H9 (cell line): ENCODE measurements around the gene STAB2. TPM values are rescaled to one million over a fixed set of nuclear protein-coding genes. Genes with fewer than 3 reads are reported as not detected.

Experiments used
- DNase-seq: peaks from one replicate; pipeline ENCODE4 v3.0.0-alpha.2; 2017
- H2AFZ ChIP-seq: one replicate; pipeline ENCODE4 v1.6.1; 2013; ENCODE audit warnings: mild to moderate bottlenecking, low read length, control low read depth, moderate library complexity
- H2AK5ac ChIP-seq: 2 replicates; pipeline ENCODE4 v1.6.1; 2013; ENCODE audit warnings: low read length, control low read depth, mixed read lengths; ENCODE audit not compliant: insufficient read length
- H2BK120ac ChIP-seq: one replicate; pipeline ENCODE4 v1.6.1; 2013; ENCODE audit warnings: low read depth, mild to moderate bottlenecking, low read length, control low read depth, inconsistent platforms; ENCODE audit not compliant: poor library complexity, severe bottlenecking
- H2BK12ac ChIP-seq: 2 replicates; pipeline ENCODE4 v1.6.1; 2013; ENCODE audit warnings: low read length, control low read depth, mixed read lengths, low read depth; ENCODE audit not compliant: insufficient read length
- H2BK15ac ChIP-seq: 2 replicates; pipeline ENCODE4 v1.6.1; 2013; ENCODE audit warnings: low read depth, low read length, control low read depth
- H2BK20ac ChIP-seq: one replicate; pipeline ENCODE4 v1.6.1; 2013; ENCODE audit warnings: low read depth, mild to moderate bottlenecking, low read length, control low read depth, inconsistent platforms; ENCODE audit not compliant: poor library complexity, severe bottlenecking
- H2BK5ac ChIP-seq: 2 replicates; pipeline ENCODE4 v1.6.1; 2013; ENCODE audit warnings: low read length, control low read depth, mixed read lengths; ENCODE audit not compliant: insufficient read length
- H3K14ac ChIP-seq: 2 replicates; pipeline ENCODE4 v1.6.1; 2013; ENCODE audit warnings: low read length, control low read depth; ENCODE audit not compliant: insufficient read depth
- H3K18ac ChIP-seq: 2 replicates; pipeline ENCODE4 v1.6.1; 2013; ENCODE audit warnings: low read depth, mild to moderate bottlenecking, mixed read lengths, low read length, control low read depth; ENCODE audit not compliant: insufficient read length
- H3K23ac ChIP-seq: 2 replicates; pipeline ENCODE4 v1.6.1; 2013; ENCODE audit warnings: low read length, control low read depth, mixed read lengths, low read depth; ENCODE audit not compliant: insufficient read length
- H3K23me2 ChIP-seq: 2 replicates; pipeline ENCODE4 v1.6.1; 2013; ENCODE audit warnings: low read depth, mild to moderate bottlenecking, mixed read lengths, low read length, control low read depth; ENCODE audit not compliant: insufficient read length, poor library complexity, severe bottlenecking
- H3K27ac ChIP-seq: 2 replicates; pipeline ENCODE4 v1.5.1; 2013; ENCODE audit warnings: low read length, control low read depth, mixed read lengths, low read depth; ENCODE audit not compliant: insufficient read length
- H3K27me3 ChIP-seq: 2 replicates; pipeline ENCODE4 v1.6.1; 2013; ENCODE audit warnings: low read length, control low read depth, inconsistent platforms; ENCODE audit not compliant: insufficient read depth
- H3K4ac ChIP-seq: 2 replicates; pipeline ENCODE4 v1.6.1; 2013; ENCODE audit warnings: low read depth, mild to moderate bottlenecking, control low read depth, inconsistent platforms, low read length, moderate library complexity
- H3K4me1 ChIP-seq: 2 replicates; pipeline ENCODE4 v1.6.1; 2013; ENCODE audit warnings: low read length, control low read depth, inconsistent platforms; ENCODE audit not compliant: insufficient read depth
- H3K4me2 ChIP-seq: 2 replicates; pipeline ENCODE4 v1.6.1; 2013; ENCODE audit warnings: low read length, control low read depth, mixed read lengths; ENCODE audit not compliant: insufficient read length, insufficient read depth
- H3K56ac ChIP-seq: 2 replicates; pipeline ENCODE4 v1.6.1; 2013; ENCODE audit warnings: low read depth, mild to moderate bottlenecking, mixed read lengths, low read length, control low read depth; ENCODE audit not compliant: insufficient read length
- H3K79me1 ChIP-seq: 2 replicates; pipeline ENCODE4 v1.6.1; 2013; ENCODE audit warnings: low read depth, mild to moderate bottlenecking, moderate library complexity, low read length, control low read depth, inconsistent platforms; ENCODE audit not compliant: insufficient read depth, poor library complexity, severe bottlenecking
- H3K79me2 ChIP-seq: 2 replicates; pipeline ENCODE4 v1.6.1; 2013; ENCODE audit warnings: low read length, control low read depth, inconsistent platforms; ENCODE audit not compliant: insufficient read depth
- H3K9ac ChIP-seq: 2 replicates; pipeline ENCODE4 v1.6.1; 2013; ENCODE audit warnings: low read length, control low read depth, mixed read lengths; ENCODE audit not compliant: insufficient read length; ENCODE audit errors: extremely low read depth
- H3K9me3 ChIP-seq: one replicate; pipeline ENCODE4 v1.6.1; 2013; ENCODE audit warnings: low read depth, low read length, inconsistent platforms; ENCODE audit not compliant: control insufficient read depth
- H3T11ph ChIP-seq: one replicate; pipeline ENCODE4 v1.6.1; 2013; ENCODE audit warnings: mild to moderate bottlenecking, low read length, control low read depth, inconsistent platforms
- H4K20me1 ChIP-seq: one replicate; pipeline ENCODE4 v1.6.1; 2013; ENCODE audit not compliant: control insufficient read depth, insufficient read length, insufficient read depth
- H4K5ac ChIP-seq: 2 replicates; pipeline ENCODE4 v1.6.1; 2013; ENCODE audit warnings: low read depth, mild to moderate bottlenecking, mixed read lengths, low read length, control low read depth; ENCODE audit not compliant: insufficient read length
- H4K8ac ChIP-seq: replicated peaks from 2 replicates; pipeline ENCODE4 v1.6.1; 2013; ENCODE audit warnings: low read length, control low read depth, mixed read lengths, low read depth; ENCODE audit not compliant: insufficient read length
- H4K91ac ChIP-seq: 2 replicates; pipeline ENCODE4 v1.6.1; 2013; ENCODE audit warnings: low read depth, mild to moderate bottlenecking, moderate library complexity, mixed read lengths, low read length, control low read depth; ENCODE audit not compliant: insufficient read length
- H3K27ac Mint-ChIP-seq, 3 experiments: 2 replicates in 2 of 3; 3 replicates in 1 of 3; pipeline ENCODE4 v1.8.0; 2020 to 2021; ENCODE audit warnings: mixed read lengths in 3 of 3, mild to moderate bottlenecking in 1 of 3, moderate library complexity in 1 of 3
- H3K27me3 Mint-ChIP-seq: 2 replicates; pipeline ENCODE4 v1.8.0; 2021; ENCODE audit warnings: low read depth, mild to moderate bottlenecking, moderate library complexity, mixed read lengths
- H3K36me3 Mint-ChIP-seq, 3 experiments: 2 replicates in 2 of 3; 3 replicates in 1 of 3; pipeline ENCODE4 v1.8.0; 2020 to 2021; ENCODE audit warnings: low read depth in 3 of 3, mixed read lengths in 3 of 3; ENCODE audit not compliant: insufficient read depth in 1 of 3
- H3K4me1 Mint-ChIP-seq, 2 experiments: 2 replicates each; pipeline ENCODE4 v1.8.0; 2020; ENCODE audit warnings: mixed read lengths in 2 of 2
- H3K4me3 Mint-ChIP-seq, 2 experiments: 2 replicates in 1 of 2; 3 replicates in 1 of 2; pipeline ENCODE4 v1.8.0; 2020 to 2021; ENCODE audit warnings: mild to moderate bottlenecking in 2 of 2, mixed read lengths in 2 of 2, moderate library complexity in 1 of 2
- H3K9me3 Mint-ChIP-seq, 2 experiments: 2 replicates in 1 of 2; 3 replicates in 1 of 2; pipeline ENCODE4 v1.8.0; 2020; ENCODE audit warnings: mild to moderate bottlenecking in 2 of 2, mixed read lengths in 2 of 2, moderate library complexity in 1 of 2
- WGBS: extraction: QIAGEN DNeasy Blood & Tissue Kit; methylation state at CpG from one replicate; pipeline ENCODE4 v1.1.7; 2013; ENCODE audit warnings: missing lambda C conversion rate, low lambda C conversion rate, mixed read lengths; ENCODE audit not compliant: insufficient read length; ENCODE audit errors: extremely low coverage; 5-methylcytosine and 5-hydroxymethylcytosine counted together
- total RNA-seq: library from RNA; stranded (reverse); gene quantifications from 2 replicates; pipeline ENCODE4 v1.2.1, GENCODE V29; 2021
- TF ChIP-seq, protein P1 (sequence below): fragments of 200-600 bp; sonication (generic); conservative IDR thresholded peaks from 3 replicates; pipeline ENCODE4 v1.8.0; 2021; ENCODE audit warnings: antibody characterized with exemption, mild to moderate bottlenecking

STAB2 gene
- total RNA-seq, 1 experiment from 2014 or later, result 0.02 TPM

DNA sequence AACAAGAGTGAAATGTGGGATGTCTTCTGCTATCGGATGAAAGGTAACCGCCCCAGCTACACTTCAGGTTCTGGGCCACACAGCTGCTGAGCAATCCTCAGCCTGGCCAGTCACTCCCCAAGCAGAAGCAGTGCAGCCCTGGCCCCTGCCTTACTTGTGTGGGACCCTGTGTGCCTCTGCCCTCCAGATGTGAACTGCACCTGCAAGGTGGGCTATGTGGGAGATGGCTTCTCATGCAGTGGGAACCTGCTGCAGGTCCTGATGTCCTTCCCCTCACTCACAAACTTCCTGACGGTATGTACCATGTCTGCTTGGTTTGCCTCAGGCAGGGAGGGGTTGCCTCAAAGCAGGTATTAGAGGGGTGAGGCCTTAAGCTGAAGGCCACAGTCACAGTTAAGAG, 168.4 kb downstream of the STAB2 start:
- H3K79me2 ChIP-seq, result no peaks in the 10 kb centered on the region
- H2BK15ac ChIP-seq, result no peak overlapping the region
- no peak overlapping the region for H3K18ac ChIP-seq
- H3K36me3 Mint-ChIP-seq, result peaks cover 0 to 1% (median 0%) of the 10 kb centered on the region in 3 experiments; a peak in 2 of 7 replicates
- H3K27ac ChIP-seq, result no peak overlapping the region
- no peaks in the 10 kb centered on the region; the same call in 1 of the 2 replicates for H3K27me3 ChIP-seq
- H3T11ph ChIP-seq, result no peak overlapping the region
- no peak overlapping the region for H2AFZ ChIP-seq
- H3K4me3 Mint-ChIP-seq, result no peak overlapping the region
- H3K9me3 Mint-ChIP-seq, result no peaks in the 10 kb centered on the region
- H3K9ac ChIP-seq, result no peak overlapping the region
- H4K8ac ChIP-seq, result no peak overlapping the region
- no peaks in the 10 kb centered on the region for H3K9me3 ChIP-seq
- H2AK5ac ChIP-seq, result no peak overlapping the region
- H3K56ac ChIP-seq, result no peak overlapping the region
- no peak overlapping the region for H3K4ac ChIP-seq
- no peaks in the 10 kb centered on the region for H4K20me1 ChIP-seq
- no peak overlapping the region for H2BK20ac ChIP-seq
- H3K23me2 ChIP-seq, result no peaks in the 10 kb centered on the region
- H4K5ac ChIP-seq, result no peak overlapping the region
- H2BK12ac ChIP-seq, result no peak overlapping the region
- no peak overlapping the region for H2BK120ac ChIP-seq
- no peaks in the 10 kb centered on the region for H3K79me1 ChIP-seq
- no peak overlapping the region for H3K23ac ChIP-seq
- no peak overlapping the region for H2BK5ac ChIP-seq
- no peaks in the 10 kb centered on the region for H3K4me1 ChIP-seq
- DNase-seq, result no peak
- no peak overlapping the region for H4K91ac ChIP-seq
- no CpG with 5 or more reads among the region's 3 CpGs for WGBS
- H3K27me3 Mint-ChIP-seq, result peaks cover 5% of the 10 kb centered on the region; the same call in 1 of the 2 replicates
- peaks cover 9 to 11% of the 10 kb centered on the region in 2 experiments for H3K4me1 Mint-ChIP-seq
- H3K4me2 ChIP-seq, result no peak overlapping the region
- no peak overlapping the region for H3K14ac ChIP-seq
- H3K27ac Mint-ChIP-seq, result no peak overlapping the region
- TF ChIP-seq, protein P1, sequence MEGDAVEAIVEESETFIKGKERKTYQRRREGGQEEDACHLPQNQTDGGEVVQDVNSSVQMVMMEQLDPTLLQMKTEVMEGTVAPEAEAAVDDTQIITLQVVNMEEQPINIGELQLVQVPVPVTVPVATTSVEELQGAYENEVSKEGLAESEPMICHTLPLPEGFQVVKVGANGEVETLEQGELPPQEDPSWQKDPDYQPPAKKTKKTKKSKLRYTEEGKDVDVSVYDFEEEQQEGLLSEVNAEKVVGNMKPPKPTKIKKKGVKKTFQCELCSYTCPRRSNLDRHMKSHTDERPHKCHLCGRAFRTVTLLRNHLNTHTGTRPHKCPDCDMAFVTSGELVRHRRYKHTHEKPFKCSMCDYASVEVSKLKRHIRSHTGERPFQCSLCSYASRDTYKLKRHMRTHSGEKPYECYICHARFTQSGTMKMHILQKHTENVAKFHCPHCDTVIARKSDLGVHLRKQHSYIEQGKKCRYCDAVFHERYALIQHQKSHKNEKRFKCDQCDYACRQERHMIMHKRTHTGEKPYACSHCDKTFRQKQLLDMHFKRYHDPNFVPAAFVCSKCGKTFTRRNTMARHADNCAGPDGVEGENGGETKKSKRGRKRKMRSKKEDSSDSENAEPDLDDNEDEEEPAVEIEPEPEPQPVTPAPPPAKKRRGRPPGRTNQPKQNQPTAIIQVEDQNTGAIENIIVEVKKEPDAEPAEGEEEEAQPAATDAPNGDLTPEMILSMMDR, result no peak
